KOPT-K1 (cell line): Measurements from ENCODE around the gene ELOB.
A peak's percentile ranks its signal among the peaks of the same experiment; 100 is the strongest.

ENCODE experiments used
- H3K27ac ChIP-seq: fragments of 200-600 bp; sonication (generic); 2 replicates; pipeline ENCODE4 v1.5.1; 2016; ENCODE audit warnings: antibody characterized with exemption, mild to moderate bottlenecking, low read depth, low read length; ENCODE audit not compliant: poor library complexity, severe bottlenecking
- H3K36me3 ChIP-seq: fragments of 200-600 bp; sonication (generic); 2 replicates; pipeline ENCODE4 v1.5.1; 2017; ENCODE audit warnings: antibody characterized with exemption, mild to moderate bottlenecking, low read length, moderate library complexity; ENCODE audit not compliant: insufficient read depth
- H3K9me3 ChIP-seq: fragments of 200-600 bp; sonication (generic); 2 replicates; pipeline ENCODE4 v1.5.1; 2017; ENCODE audit warnings: antibody characterized with exemption, low read length, mild to moderate bottlenecking; ENCODE audit not compliant: insufficient read depth, poor library complexity, severe bottlenecking

ELOB gene

GRCh38 chr16:2755158-2755557, 21.9 kb downstream of the ELOB start:
- H3K27ac ChIP-seq = peak overlapping the region; percentile 97
- peaks cover 59% of the 10 kb centered on the region for H3K36me3 ChIP-seq

GRCh38 chr16:2753733-2754020, 23.4 kb downstream of the ELOB start:
- Histone ChIP-seq H3K27ac (peak overlapping the region; percentile 97), H3K36me3 (peaks cover 50% of the 10 kb centered on the region), H3K9me3 (no peaks in the 10 kb centered on the region)

More at GRCh38 chr16:2755158-2755557, 21.9 kb downstream of the ELOB start:
- no peaks in the 10 kb centered on the region for H3K9me3 ChIP-seq

GRCh38 chr16:2752850-2753732, 24.0 kb downstream of the ELOB start:
- Histone ChIP-seq H3K36me3 (peaks cover 44% of the 10 kb centered on the region), H3K9me3 (no peaks in the 10 kb centered on the region), H3K27ac (peak overlapping the region; percentile 97)

GRCh38 chr16:2752035-2752849, 24.8 kb downstream of the ELOB start, which contains the start of gene SRRM2:
Gene SRRM2 (plus strand): TSS chr16:2752638. CDS start chr16:2756365, 3,727 bp downstream.
- Histone ChIP-seq H3K27ac (peak within 1 kb of the TSS; percentile 97), H3K9me3 (no peaks in the 10 kb centered on the region), H3K36me3 (peaks cover 35% of the 10 kb centered on the region)

- peaks cover 29% of the 10 kb centered on the region for H3K36me3 ChIP-seq
- peak overlapping the region; percentile 97 for H3K27ac ChIP-seq
- no peaks in the 10 kb centered on the region for H3K9me3 ChIP-seq
Measured at GRCh38 chr16:2751577-2752034, 25.5 kb downstream of the ELOB start.

- H3K27ac ChIP-seq = no peak overlapping the region
Measured at GRCh38 chr16:2749936-2750335, 27.1 kb downstream of the ELOB start.

GRCh38 chr16:2749476-2749875, 27.6 kb downstream of the ELOB start:
- H3K27ac ChIP-seq = no peak overlapping the region
- peaks cover 8% of the 10 kb centered on the region for H3K36me3 ChIP-seq

More at GRCh38 chr16:2749936-2750335, 27.1 kb downstream of the ELOB start:
- Histone ChIP-seq H3K36me3 (peaks cover 12% of the 10 kb centered on the region), H3K9me3 (no peaks in the 10 kb centered on the region)

GRCh38 chr16:2748757-2749455, 28.2 kb downstream of the ELOB start:
- Histone ChIP-seq H3K36me3 (peaks cover 5% of the 10 kb centered on the region), H3K9me3 (no peaks in the 10 kb centered on the region), H3K27ac (no peak overlapping the region)

More at GRCh38 chr16:2749476-2749875, 27.6 kb downstream of the ELOB start:
- no peaks in the 10 kb centered on the region for H3K9me3 ChIP-seq

- Histone ChIP-seq H3K9me3 (no peaks in the 10 kb centered on the region), H3K27ac (no peak overlapping the region), H3K36me3 (peaks cover 5% of the 10 kb centered on the region; the same call in 1 of the 2 replicates)
Measured at GRCh38 chr16:2745961-2746360, 31.1 kb downstream of the ELOB start.

GRCh38 chr16:2745116-2745890, 31.8 kb downstream of the ELOB start:
- H3K9me3 ChIP-seq = no peaks in the 10 kb centered on the region
- H3K36me3 ChIP-seq = peaks cover 5% of the 10 kb centered on the region; the same call in 1 of the 2 replicates
- H3K27ac ChIP-seq = no peak overlapping the region

- Histone ChIP-seq H3K9me3 (no peaks in the 10 kb centered on the region), H3K36me3 (peaks cover 5% of the 10 kb centered on the region; the same call in 1 of the 2 replicates), H3K27ac (no peak overlapping the region)
Measured at GRCh38 chr16:2744711-2745110, 32.4 kb downstream of the ELOB start.

- H3K36me3 ChIP-seq = no peaks in the 10 kb centered on the region
- H3K9me3 ChIP-seq = no peaks in the 10 kb centered on the region
- no peak overlapping the region for H3K27ac ChIP-seq
Measured at GRCh38 chr16:2743007-2743810, 33.9 kb downstream of the ELOB start.

- Histone ChIP-seq H3K27ac (no peak overlapping the region), H3K9me3 (no peaks in the 10 kb centered on the region), H3K36me3 (no peaks in the 10 kb centered on the region)
Measured at GRCh38 chr16:2742323-2743006, 34.6 kb downstream of the ELOB start.
